Measurements from ENCODE around the gene KDM6B.

DNA sequence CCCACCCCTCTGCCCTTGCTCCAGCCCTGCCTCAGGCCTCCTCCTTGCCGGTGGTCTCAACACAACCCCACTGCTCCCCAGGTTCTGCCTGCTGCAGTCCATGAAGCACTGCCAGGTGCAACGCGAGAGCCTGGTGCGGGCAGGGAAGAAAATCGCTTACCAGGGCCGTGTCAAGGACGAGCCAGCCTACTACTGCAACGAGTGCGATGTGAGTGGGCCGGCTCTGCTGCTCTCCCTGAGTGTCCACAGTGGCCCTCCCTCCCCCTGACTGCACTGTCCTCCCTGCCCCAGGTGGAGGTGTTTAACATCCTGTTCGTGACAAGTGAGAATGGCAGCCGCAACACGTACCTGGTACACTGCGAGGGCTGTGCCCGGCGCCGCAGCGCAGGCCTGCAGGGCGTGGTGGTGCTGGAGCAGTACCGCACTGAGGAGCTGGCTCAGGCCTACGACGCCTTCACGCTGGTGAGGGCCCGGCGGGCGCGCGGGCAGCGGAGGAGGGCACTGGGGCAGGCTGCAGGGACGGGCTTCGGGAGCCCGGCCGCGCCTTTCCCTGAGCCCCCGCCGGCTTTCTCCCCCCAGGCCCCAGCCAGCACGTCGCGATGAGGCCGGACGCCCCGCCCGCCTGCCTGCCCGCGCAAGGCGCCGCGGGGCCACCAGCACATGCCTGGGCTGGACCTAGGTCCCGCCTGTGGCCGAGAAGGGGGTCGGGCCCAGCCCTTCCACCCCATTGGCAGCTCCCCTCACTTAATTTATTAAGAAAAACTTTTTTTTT is 19.1 kb downstream of the KDM6B start:
- TF ChIP-seq POLR2AphosphoS5 (IDR thresholded peaks at IDR 0.05; ENCODE audit: low read depth, low read length): no peak
- TF ChIP-seq TAF1 (IDR thresholded peaks at IDR 0.05; ENCODE audit: low read depth, low read length): no peak
- no peak for TF ChIP-seq POLR2A (IDR thresholded peaks at IDR 0.05; ENCODE audit: low read depth, low read length)
- no peak for TF ChIP-seq SPI1 (IDR thresholded peaks at IDR 0.05; ENCODE audit: low read depth, low read length)
